NB4 (cell line): ENCODE data around the gene ITPR3.

Source experiments
- DNase-seq: peaks from one replicate; pipeline ENCODE4 v3.0.0; 2010; ENCODE audit warnings: low read depth
- H3K4me3 ChIP-seq: one replicate; pipeline ENCODE4 v1.5.1; 2011; ENCODE audit warnings: mild to moderate bottlenecking, low read depth, low read length, moderate library complexity
- CTCF ChIP-seq: IDR thresholded peaks from one replicate; pipeline ENCODE4 v1.5.1; 2012; ENCODE audit warnings: low read depth, low read length
- MAX ChIP-seq: IDR thresholded peaks from 2 replicates; pipeline ENCODE4 v1.6.1; 2011; ENCODE audit warnings: low read depth, low read length
- MYC ChIP-seq: IDR thresholded peaks from 2 replicates; pipeline ENCODE4 v1.6.1; 2011; ENCODE audit warnings: low read depth, low read length
- POLR2A ChIP-seq: IDR thresholded peaks from 2 replicates; pipeline ENCODE4 v1.6.1; 2011; ENCODE audit warnings: mild to moderate bottlenecking; ENCODE audit not compliant: insufficient read length; ENCODE audit errors: extremely low read depth

Gene ITPR3

GRCh38 chr6:33583591-33584155 is 37.4 kb upstream of the ITPR3 start:
- TF ChIP-seq MYC (no peak), CTCF (no peak), POLR2A (no peak), MAX (no peak)
- H3K4me3 ChIP-seq = no peak overlapping the region
- no peak for DNase-seq

- TF ChIP-seq POLR2A = no peak
- no peak for TF ChIP-seq MYC
- TF ChIP-seq MAX = no peak
- no peak overlapping the region for H3K4me3 ChIP-seq
- no peak for DNase-seq
Observed at GRCh38 chr6:33584700-33585402, 36.3 kb upstream of the ITPR3 start.

GRCh38 chr6:33585403-33586107 is 35.6 kb upstream of the ITPR3 start:
- TF ChIP-seq CTCF (peak; percentile 88), POLR2A (no peak), MAX (peak; percentile 84), MYC (peak; percentile 77; the same call in 1 of the 2 replicates)
- no peak overlapping the region for H3K4me3 ChIP-seq
- DNase-seq = peak; percentile 87

- TF ChIP-seq MAX = no peak
- TF ChIP-seq MYC = no peak
- TF ChIP-seq CTCF = no peak
- TF ChIP-seq POLR2A = no peak
- H3K4me3 ChIP-seq = no peak overlapping the region
- DNase-seq = no peak
Observed at GRCh38 chr6:33586108-33586640, 34.9 kb upstream of the ITPR3 start.

GRCh38 chr6:33587529-33587928 is 33.6 kb upstream of the ITPR3 start:
- no peak overlapping the region for H3K4me3 ChIP-seq
- no peak for DNase-seq
- no peak for TF ChIP-seq MYC
- no peak for TF ChIP-seq CTCF
- TF ChIP-seq POLR2A = no peak
- no peak for TF ChIP-seq MAX
